ENCODE results near the gene FNDC3B.

DNA sequence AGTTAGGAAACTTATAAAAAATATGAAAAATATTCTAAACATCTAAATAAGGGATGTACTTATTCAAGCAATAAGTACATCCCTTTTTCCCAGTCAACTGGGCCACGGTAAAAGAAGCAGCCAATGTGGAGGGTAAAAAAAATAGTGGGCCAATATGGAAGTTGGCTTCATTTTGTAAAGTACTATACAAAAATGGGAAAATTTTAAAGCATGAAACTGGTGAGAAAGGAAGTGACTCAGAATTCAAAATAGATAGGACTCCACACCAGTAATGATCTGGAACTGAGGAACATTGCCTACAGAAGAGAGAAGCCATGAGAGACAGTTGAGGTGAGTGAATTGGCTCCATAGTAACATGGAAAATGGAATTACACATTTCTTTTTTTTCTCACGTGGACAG is 108.9 kb downstream of the FNDC3B start:
- no peak for TF ChIP-seq TAF1 (IDR thresholded peaks at IDR 0.05; ENCODE audit: borderline replicate concordance, insufficient read depth, low read length)
- TF ChIP-seq POLR2AphosphoS5 (IDR thresholded peaks at IDR 0.05; ENCODE audit: low read depth, low read length): no peak
- no peak for TF ChIP-seq SIN3A (IDR thresholded peaks at IDR 0.05; ENCODE audit: borderline replicate concordance, insufficient read depth, low read length)
- TF ChIP-seq REST (IDR thresholded peaks at IDR 0.05; ENCODE audit: insufficient read depth in 1 of 2, low read depth in 2 of 2, low read length in 2 of 2): no peak

Data from PFSK-1 (cell line).